GM12801 (cell line): ENCODE data around the gene HPCAL1.

Experiments used
- CTCF ChIP-seq: IDR thresholded peaks from one replicate; pipeline ENCODE4 v1.5.1; 2011; ENCODE audit warnings: control low read depth; ENCODE audit not compliant: insufficient read length; ENCODE audit errors: extremely low read depth

The HPCAL1 gene

GRCh38 chr2:10266133-10266620 is 36.5 kb upstream of the HPCAL1 start:
- TF ChIP-seq CTCF, result no peak

GRCh38 chr2:10267036-10267435 is 35.7 kb upstream of the HPCAL1 start:
- no peak for TF ChIP-seq CTCF

- TF ChIP-seq CTCF, result no peak
These were observed 34.9 kb upstream of the HPCAL1 start for GRCh38 chr2:10267551-10268465.

- no peak for TF ChIP-seq CTCF
These were observed 33.4 kb upstream of the HPCAL1 start for GRCh38 chr2:10269291-10269690.

- TF ChIP-seq CTCF, result no peak
These were observed 32.7 kb upstream of the HPCAL1 start for GRCh38 chr2:10269711-10270610.

GRCh38 chr2:10271509-10271908 is 31.2 kb upstream of the HPCAL1 start:
- no peak for TF ChIP-seq CTCF

GRCh38 chr2:10271946-10272345 is 30.8 kb upstream of the HPCAL1 start:
- no peak for TF ChIP-seq CTCF
